Activated gamma-delta T cell (primary cell): ENCODE measurements around the gene ZNF30.
"Not testable (repeated sequence)": the region's sequence is repeated elsewhere in the genome, so short reads cannot be mapped to it uniquely, and the experiment has no call there.

Source experiments
- DNase-seq: peaks from one replicate; lab custom pipeline; 2025; lab: John Stamatoyannopoulos, UW

The ZNF30 gene

GRCh38 chr19:34960103-34960805, 33.6 kb downstream of the ZNF30 start:
- no peak for DNase-seq

GRCh38 chr19:34960940-34961679, 34.4 kb downstream of the ZNF30 start:
- DNase-seq, result no peak

GRCh38 chr19:34961775-34962686, 35.3 kb downstream of the ZNF30 start:
- no peak for DNase-seq

- no peak for DNase-seq
These were observed 36.2 kb downstream of the ZNF30 start for GRCh38 chr19:34962687-34963572.

- DNase-seq, result peak; percentile 20
These were observed 37.1 kb downstream of the ZNF30 start, which contains the start of gene ZNF792 for GRCh38 chr19:34963573-34964406. Gene ZNF792, minus strand, starts transcription at chr19:34964229. Its CDS starts 567 bp downstream, at chr19:34963662.

- DNase-seq, result no peak
These were observed 37.9 kb downstream of the ZNF30 start for GRCh38 chr19:34964598-34964997.

- DNase-seq, result not testable (repeated sequence)
These were observed 38.8 kb downstream of the ZNF30 start for GRCh38 chr19:34965505-34965904.

GRCh38 chr19:34967551-34967950, 40.8 kb downstream of the ZNF30 start:
- DNase-seq, result no peak

- no peak for DNase-seq
These were observed 43.0 kb downstream of the ZNF30 start for GRCh38 chr19:34969721-34970120.

- DNase-seq, result not testable (repeated sequence)
These were observed 43.6 kb downstream of the ZNF30 start for GRCh38 chr19:34970185-34970780.

- DNase-seq, result no peak
These were observed 45.5 kb downstream of the ZNF30 start for GRCh38 chr19:34972163-34972705.

- no peak for DNase-seq
These were observed 47.9 kb downstream of the ZNF30 start for GRCh38 chr19:34974646-34975045.

- no peak for DNase-seq
These were observed 48.4 kb downstream of the ZNF30 start for GRCh38 chr19:34975056-34975455.

- no peak for DNase-seq
These were observed 49.9 kb downstream of the ZNF30 start for GRCh38 chr19:34976611-34977010.

GRCh38 chr19:34979819-34980640, 53.3 kb downstream of the ZNF30 start:
- no peak for DNase-seq

- DNase-seq, result no peak
These were observed 55.6 kb downstream of the ZNF30 start for GRCh38 chr19:34982275-34982674.

GRCh38 chr19:34983786-34984185, 57.1 kb downstream of the ZNF30 start:
- DNase-seq, result no peak

GRCh38 chr19:34984287-34984686, 57.6 kb downstream of the ZNF30 start:
- no peak for DNase-seq
